HT-29 (cell line): ENCODE results near the gene SMTNL2. TPM values are rescaled to one million over a fixed set of nuclear protein-coding genes. Genes with fewer than 3 reads are reported as not detected.
A peak's percentile ranks its signal among the peaks of the same experiment; 100 is the strongest.
"Not testable (repeated sequence)": the region's sequence is repeated elsewhere in the genome, so short reads cannot be mapped to it uniquely, and the experiment has no call there.

Source experiments
- DNase-seq: peaks from one replicate; pipeline ENCODE4 v3.0.0-alpha.2; 2015; ENCODE audit warnings: low spot score
- total RNA-seq: library from RNA; depleted of rRNA; stranded (reverse); fragments of >200 nt; shearing (Covaris generic); gene quantifications from 2 replicates; pipeline ENCODE4 v1.2.3, GENCODE V29; 2014

The SMTNL2 gene
- total RNA-seq, 1 experiment from 2014 or later: not detected

DNA sequence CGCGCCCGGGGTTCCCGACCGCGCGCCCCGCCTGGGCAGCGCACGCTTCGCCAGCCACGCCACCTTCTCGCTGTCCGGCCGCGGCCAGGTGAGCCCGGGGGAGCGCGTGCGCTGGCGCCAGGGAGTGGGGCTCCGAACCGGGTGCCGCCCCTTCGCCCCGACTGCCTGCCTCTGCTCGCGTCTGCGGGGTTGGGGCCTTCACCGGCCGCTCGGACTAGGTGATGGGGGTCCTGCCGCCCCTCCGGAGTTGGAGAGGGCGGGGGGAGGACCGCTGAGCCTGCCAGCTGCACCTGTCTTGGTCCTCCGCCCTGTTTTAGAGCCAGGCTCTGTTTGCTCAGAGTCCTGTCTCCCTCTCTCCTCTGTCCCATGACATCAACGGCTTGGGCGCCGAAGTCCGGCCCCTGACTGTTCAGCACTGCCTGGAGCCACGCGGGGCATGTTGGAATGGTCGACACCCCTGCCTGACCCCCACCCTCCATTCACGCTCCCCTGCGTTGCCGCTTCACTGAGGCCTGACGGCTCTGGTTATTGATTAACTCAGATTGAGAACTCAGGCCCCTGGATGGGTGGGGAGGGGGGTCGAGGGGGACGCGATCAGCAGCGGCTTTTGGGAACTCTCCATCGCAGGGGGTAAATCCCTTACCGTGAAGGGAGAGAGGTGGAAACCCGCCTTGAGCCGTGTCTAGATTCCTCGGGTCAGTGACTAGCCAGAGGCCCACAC is 748 bp downstream of the SMTNL2 start:
- no peak for DNase-seq

DNA sequence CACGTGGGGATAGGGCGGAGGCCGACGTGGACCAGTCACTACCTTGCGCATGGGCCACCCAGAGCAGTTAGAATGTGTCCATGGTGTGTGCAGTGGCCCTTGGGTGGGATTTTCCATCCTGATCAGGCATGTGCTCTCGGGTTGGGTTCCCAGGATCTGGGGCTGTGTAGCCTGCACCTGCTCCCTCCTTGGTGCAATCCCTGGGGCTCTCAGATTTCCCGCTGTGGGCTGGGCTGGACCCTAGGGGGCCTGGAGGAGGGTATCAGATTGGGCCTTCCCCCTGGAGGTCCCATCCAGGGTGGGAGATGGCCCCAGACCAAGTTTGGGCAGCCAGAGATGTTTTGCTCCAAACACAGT is 1.3 kb downstream of the SMTNL2 start:
- DNase-seq: no peak

DNA sequence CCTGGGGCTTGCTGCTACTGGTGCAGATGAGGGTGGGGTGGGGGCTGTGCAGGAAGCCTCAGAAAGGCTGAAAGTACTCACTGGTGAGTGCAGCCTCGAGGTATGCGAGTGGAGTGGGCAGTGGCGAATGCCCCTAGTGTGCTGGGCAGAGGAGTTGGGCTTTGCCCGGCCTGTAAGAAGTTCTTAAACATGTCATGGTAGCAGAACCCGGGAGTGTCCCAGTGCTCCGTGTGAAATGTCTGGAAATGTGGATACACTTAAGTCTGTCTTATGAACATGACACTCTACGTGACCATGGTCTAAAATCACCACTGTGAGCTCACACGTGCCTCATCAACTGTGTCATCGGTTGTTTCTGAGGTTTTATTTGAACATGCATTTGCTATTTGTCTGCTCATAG is 1.7 kb downstream of the SMTNL2 start:
- DNase-seq: no peak

GRCh38 chr17:4587195-4587594 is 2.9 kb downstream of the SMTNL2 start:
- no peak for DNase-seq

DNA sequence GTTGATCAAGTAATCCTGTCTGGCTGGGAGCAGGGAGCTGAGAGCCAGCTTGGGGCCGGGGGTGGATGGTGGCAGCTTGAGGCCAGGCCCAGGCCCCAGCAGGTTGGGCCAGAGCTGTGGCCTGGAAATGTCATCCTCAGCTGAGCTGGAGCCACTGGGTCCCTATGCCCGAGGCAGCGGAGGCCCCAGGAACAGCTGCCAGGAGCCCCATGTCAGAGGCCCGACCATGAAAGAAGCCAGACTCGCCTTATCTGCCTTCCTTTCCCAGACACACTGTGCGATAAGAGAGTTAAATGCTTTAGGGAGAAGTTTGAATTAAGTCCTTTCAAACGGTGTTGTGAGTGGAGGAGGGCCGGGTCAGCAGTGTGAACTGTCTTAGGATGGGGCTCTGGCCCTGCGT is 3.5 kb downstream of the SMTNL2 start:
- no peak for DNase-seq

DNA sequence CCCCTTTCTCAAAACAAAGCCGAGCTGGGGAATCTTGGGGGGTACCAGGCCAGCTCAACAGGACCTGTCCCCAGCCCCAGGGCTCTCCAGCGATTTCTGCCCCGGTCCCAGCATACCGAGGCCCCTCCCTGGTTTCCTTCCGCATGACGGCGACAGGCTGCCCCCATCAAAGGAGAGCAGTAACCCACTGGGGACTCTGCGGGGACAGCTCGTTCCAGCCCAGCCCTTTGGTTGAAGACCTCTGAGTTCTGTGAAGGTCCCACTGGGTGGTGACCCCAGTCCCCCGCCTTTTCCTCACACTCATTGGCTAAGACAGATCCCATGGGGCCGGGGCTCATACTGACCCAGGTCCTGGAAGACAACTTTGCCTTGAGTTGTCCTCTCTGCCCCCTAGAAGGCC is 4.1 kb downstream of the SMTNL2 start:
- no peak for DNase-seq

- DNase-seq: no peak
These were observed 4.7 kb downstream of the SMTNL2 start for GRCh38 chr17:4588898-4589625.

DNA sequence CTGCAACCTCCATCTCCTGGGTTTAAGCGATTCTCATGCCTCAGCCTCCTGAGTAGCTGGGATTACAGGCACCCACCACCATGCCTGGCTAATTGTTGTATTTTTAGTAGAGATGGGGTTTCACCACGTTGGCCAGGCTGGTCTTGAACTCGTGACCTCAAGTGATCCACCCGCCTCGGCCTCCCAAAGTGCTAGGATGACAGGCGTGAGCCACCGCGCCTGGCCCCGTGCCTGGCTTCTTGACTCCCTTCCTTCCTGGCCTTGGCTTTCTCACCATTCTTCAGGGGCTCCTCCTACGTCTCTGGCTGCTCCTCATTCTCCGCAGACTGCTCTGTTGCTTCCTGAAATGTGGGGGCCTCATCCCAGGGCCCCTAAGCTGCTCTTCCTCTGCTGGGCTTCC is 5.7 kb downstream of the SMTNL2 start:
- not testable (repeated sequence) for DNase-seq

DNA sequence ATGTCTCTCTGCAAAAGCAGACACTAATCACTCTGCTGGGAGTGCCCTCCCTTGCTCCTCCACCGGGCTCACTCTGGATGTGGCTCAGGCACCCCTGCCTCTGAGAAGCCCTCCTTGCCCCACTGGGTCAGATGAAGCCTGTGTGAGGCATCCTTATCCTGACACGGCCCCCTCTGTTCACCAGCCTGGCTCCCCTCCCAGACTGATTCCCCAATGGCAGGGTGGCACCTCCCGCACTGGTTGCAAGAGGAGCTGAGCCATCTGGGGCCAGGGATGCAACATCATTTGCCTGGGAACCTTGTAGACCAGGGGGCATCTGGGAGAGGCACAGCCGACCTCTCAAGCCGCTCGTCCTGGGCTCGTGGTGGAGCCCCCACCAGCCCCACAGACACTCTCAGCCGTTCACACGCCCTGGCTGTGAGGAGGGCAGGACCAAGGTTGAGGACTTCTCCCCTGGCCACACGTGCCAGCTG is 6.7 kb downstream of the SMTNL2 start:
- DNase-seq: no peak

GRCh38 chr17:4591529-4591928 is 7.2 kb downstream of the SMTNL2 start:
- no peak for DNase-seq

DNA sequence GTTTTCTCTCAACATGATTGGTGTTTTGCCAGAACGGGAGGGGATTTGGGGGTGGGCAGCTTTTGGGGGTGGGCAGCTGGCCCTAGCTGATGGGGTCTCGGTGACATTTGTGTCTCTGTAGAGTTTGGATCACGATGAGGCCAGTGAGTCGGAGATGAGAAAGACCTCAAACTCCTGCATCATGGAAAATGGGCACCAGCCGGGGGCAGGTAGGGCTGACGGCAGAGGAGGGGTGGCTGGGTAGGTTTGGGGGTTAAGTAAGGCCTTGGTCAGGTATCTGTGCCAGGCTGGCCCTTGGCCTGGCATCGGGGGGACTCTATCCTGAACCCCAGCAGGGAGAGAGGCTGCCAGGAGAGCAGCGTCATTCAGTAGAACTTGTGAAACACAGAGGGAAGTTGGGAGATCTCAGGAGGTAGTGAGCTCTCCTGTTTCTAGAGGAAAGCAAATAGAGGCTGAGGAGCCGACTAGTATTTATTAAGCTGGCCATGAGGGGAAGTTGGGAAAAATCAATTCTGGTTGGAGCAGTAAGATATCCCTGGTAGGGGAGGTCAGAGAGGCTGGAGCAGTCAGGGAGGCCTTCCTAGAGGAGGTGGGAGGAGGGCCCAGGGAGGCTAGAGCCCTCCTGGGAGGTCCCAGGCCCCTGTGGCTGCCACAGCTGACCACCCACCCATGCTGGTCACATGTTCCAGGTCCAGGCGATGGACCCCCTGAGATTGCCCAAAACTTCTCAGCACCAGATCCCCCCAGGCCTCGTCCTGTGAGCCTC is 8.1 kb downstream of the SMTNL2 start:
- no peak for DNase-seq

GRCh38 chr17:4593021-4593421 is 8.7 kb downstream of the SMTNL2 start:
- no peak for DNase-seq

DNA sequence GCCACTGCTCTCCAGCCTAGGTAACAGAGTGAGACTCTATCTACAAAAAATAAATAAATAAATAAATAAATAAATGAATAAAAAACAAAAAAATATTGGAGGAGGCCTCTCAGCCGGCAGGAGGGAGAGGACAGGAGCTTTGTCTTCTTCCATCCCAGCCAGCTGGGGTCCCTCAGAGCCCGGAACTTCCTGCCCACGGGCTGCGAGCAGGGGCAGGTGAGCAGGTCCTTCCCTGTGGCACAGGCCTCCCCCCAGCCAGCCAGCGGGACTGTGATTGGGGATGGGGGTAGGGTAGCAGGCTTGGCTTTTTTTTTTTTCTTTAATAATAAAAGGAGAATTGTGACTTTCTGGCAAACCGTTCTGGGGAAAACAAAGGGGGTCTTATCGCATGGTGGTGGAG is 10.1 kb downstream of the SMTNL2 start:
- no peak for DNase-seq

GRCh38 chr17:4594931-4595684 is 10.8 kb downstream of the SMTNL2 start:
- peak; percentile 64 for DNase-seq

GRCh38 chr17:4595685-4596342 is 11.5 kb downstream of the SMTNL2 start:
- DNase-seq: not testable (repeated sequence)

GRCh38 chr17:4596636-4597380 is 12.5 kb downstream of the SMTNL2 start:
- no peak for DNase-seq

GRCh38 chr17:4597975-4598374 is 13.6 kb downstream of the SMTNL2 start:
- DNase-seq: no peak

- no peak for DNase-seq
These were observed 14.6 kb downstream of the SMTNL2 start for GRCh38 chr17:4598776-4599504.

DNA sequence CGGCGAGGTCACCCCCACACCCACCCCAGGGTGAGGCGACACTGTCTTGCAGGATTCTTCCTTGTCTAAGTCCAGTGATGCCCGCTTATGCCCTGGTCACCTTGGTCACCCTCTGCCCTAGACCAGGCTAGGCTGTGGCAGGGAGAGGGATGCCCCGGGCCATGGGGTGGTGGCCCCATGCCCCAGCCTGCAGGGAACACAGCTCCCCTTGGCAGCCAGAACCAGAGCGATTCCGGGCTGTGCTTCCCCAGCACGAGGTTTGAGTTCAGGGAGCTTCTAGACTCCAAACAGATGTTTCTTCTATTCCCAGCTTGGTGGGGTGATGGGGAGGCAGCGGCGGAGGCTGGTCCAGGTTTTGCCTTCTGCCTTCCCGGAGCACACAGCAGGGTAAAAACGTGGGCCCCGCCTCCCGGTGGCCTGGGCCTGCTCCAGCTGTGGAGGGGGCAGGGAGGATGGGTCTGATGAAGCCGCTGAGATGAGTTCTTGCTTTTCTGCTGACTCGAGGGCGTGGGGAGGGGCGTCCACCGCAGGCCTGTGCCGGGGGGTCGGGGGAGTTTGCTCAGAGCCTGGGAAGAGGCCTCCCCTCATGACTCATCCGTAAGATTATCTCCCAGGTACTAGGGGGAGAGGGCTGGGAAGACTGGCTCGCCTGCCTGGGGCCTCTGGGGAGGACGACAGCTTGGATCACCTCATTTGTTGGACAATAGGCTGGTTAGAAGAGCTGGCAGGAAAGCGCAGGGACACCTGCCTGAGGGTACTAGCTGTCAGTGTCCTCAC is 15.4 kb downstream of the SMTNL2 start:
- DNase-seq: no peak
